IMR-90 (cell line): Measurements from ENCODE around the gene GREB1L. TPM values are rescaled to one million over a fixed set of nuclear protein-coding genes. Genes with fewer than 3 reads are reported as not detected.

ENCODE experiments used
- ATAC-seq: fragments of 200-7000 bp; cut with Tn5 transposase; 2 replicates; pipeline ENCODE4 v1.9.1; 2020; ENCODE audit warnings: low read depth, mild to moderate bottlenecking, moderate library complexity
- BruUV-seq: library from RNA; stranded (reverse); fragments of 400-500 nt; replicated peaks from 2 replicates; lab custom pipeline; 2021; lab: Mats Ljungman, UMichigan
- CTCF ChIA-PET: fragments of 300-600 bp; formaldehyde crosslinking; extraction: SDS; loops from one replicate; lab custom pipeline; 2021; ENCODE audit warnings: antibody characterized with exemption; lab: Yijun Ruan, JAX
- POLR2A ChIA-PET: fragments of 300-600 bp; sonication (Branson Sonifier 250); formaldehyde crosslinking; loops from one replicate; lab custom pipeline; 2022; ENCODE audit warnings: antibody characterized with exemption; ENCODE audit not compliant: unreplicated experiment; lab: Charles Lee
- DNase-seq: peaks from one replicate; pipeline ENCODE4 v3.0.0; 2013
- H2AFZ ChIP-seq: replicated peaks from 2 replicates; pipeline ENCODE3; 2013; ENCODE audit warnings: low read length, mild to moderate bottlenecking; ENCODE audit not compliant: poor library complexity
- H2AK5ac ChIP-seq: 2 replicates; pipeline ENCODE4 v1.6.1; 2013; ENCODE audit warnings: low read depth, low read length, inconsistent platforms
- H2AK9ac ChIP-seq: replicated peaks from 2 replicates; pipeline ENCODE3; 2013; ENCODE audit warnings: mild to moderate bottlenecking, low read depth, low read length, moderate library complexity; ENCODE audit not compliant: poor library complexity
- H2BK120ac ChIP-seq: 2 replicates; pipeline ENCODE4 v1.6.1; 2013; ENCODE audit warnings: low read depth, low read length, inconsistent platforms
- H2BK15ac ChIP-seq: 3 replicates; pipeline ENCODE4 v1.6.1; 2013; ENCODE audit warnings: low read depth, low read length, inconsistent platforms
- H2BK20ac ChIP-seq: 2 replicates; pipeline ENCODE4 v1.6.1; 2013; ENCODE audit warnings: low read depth, mild to moderate bottlenecking, inconsistent platforms, low read length, moderate library complexity
- H2BK5ac ChIP-seq: 2 replicates; pipeline ENCODE4 v1.6.1; 2013; ENCODE audit warnings: mild to moderate bottlenecking, low read depth, low read length, inconsistent platforms; ENCODE audit not compliant: poor library complexity, severe bottlenecking
- H3K14ac ChIP-seq: replicated peaks from 2 replicates; pipeline ENCODE4 v1.6.1; 2013; ENCODE audit warnings: low read depth, low read length, inconsistent platforms
- H3K18ac ChIP-seq: 2 replicates; pipeline ENCODE4 v1.6.1; 2013; ENCODE audit warnings: low read depth, low read length, control low read depth
- H3K23ac ChIP-seq: 2 replicates; pipeline ENCODE4 v1.6.1; 2013; ENCODE audit warnings: low read depth, low read length, inconsistent platforms
- H3K27ac ChIP-seq: 2 replicates; pipeline ENCODE4 v1.5.1; 2013; ENCODE audit warnings: mild to moderate bottlenecking, control low read depth, low read length; ENCODE audit not compliant: insufficient read depth
- H3K27me3 ChIP-seq: 2 replicates; pipeline ENCODE4 v1.6.1; 2013; ENCODE audit warnings: low read length; ENCODE audit not compliant: control insufficient read depth, insufficient read depth
- H3K36me3 ChIP-seq: 2 replicates; pipeline ENCODE4 v1.6.1; 2013; ENCODE audit warnings: low read length, mixed read lengths; ENCODE audit not compliant: control insufficient read depth, insufficient read depth
- H3K4ac ChIP-seq: 2 replicates; pipeline ENCODE4 v1.6.1; 2013; ENCODE audit warnings: low read depth, low read length, inconsistent platforms
- H3K4me1 ChIP-seq: 2 replicates; pipeline ENCODE4 v1.6.1; 2013; ENCODE audit warnings: low read length, mixed read lengths; ENCODE audit not compliant: control insufficient read depth, insufficient read depth
- H3K4me2 ChIP-seq: 2 replicates; pipeline ENCODE4 v1.6.1; 2013; ENCODE audit warnings: low read depth, mild to moderate bottlenecking, control low read depth, low read length, moderate library complexity
- H3K4me3 ChIP-seq: 2 replicates; pipeline ENCODE4 v1.5.1; 2013; ENCODE audit warnings: low read depth, mild to moderate bottlenecking, control low read depth, low read length, moderate library complexity; ENCODE audit not compliant: insufficient read depth
- H3K56ac ChIP-seq: 2 replicates; pipeline ENCODE4 v1.6.1; 2013; ENCODE audit warnings: low read length, inconsistent platforms; ENCODE audit not compliant: insufficient read depth; ENCODE audit errors: extremely low read depth
- H3K79me1 ChIP-seq, 2 experiments: 2 replicates each; pipeline ENCODE4 v1.6.1; 2013; ENCODE audit warnings: low read length in 2 of 2, inconsistent platforms in 1 of 2, low read depth in 1 of 2
- H3K9ac ChIP-seq: 2 replicates; pipeline ENCODE4 v1.6.1; 2013; ENCODE audit warnings: low read depth, low read length, control low read depth
- H3K9me1 ChIP-seq: 2 replicates; pipeline ENCODE4 v1.6.1; 2013; ENCODE audit warnings: low read length, inconsistent platforms; ENCODE audit not compliant: insufficient read depth
- H3K9me3 ChIP-seq: 2 replicates; pipeline ENCODE4 v1.6.1; 2013; ENCODE audit warnings: low read length; ENCODE audit not compliant: control insufficient read depth, insufficient read depth
- H4K20me1 ChIP-seq: 2 replicates; pipeline ENCODE4 v1.6.1; 2013; ENCODE audit warnings: low read length, inconsistent platforms; ENCODE audit not compliant: insufficient read depth
- H4K5ac ChIP-seq: 2 replicates; pipeline ENCODE4 v1.6.1; 2013; ENCODE audit warnings: mild to moderate bottlenecking, low read depth, low read length, control low read depth
- H4K8ac ChIP-seq, 2 experiments: 2 replicates each; pipeline ENCODE4 v1.6.1; 2013; ENCODE audit warnings: low read depth in 2 of 2, low read length in 2 of 2, control low read depth in 1 of 2, inconsistent platforms in 1 of 2
- H4K91ac ChIP-seq: 2 replicates; pipeline ENCODE4 v1.6.1; 2013; ENCODE audit warnings: low read depth, low read length, inconsistent platforms; ENCODE audit not compliant: insufficient read depth
- BHLHE40 ChIP-seq: fragments of 150-350 bp; IDR thresholded peaks from 2 replicates; pipeline ENCODE4 v1.6.1; 2016; ENCODE audit warnings: mild to moderate bottlenecking, low read depth, low read length
- CEBPB ChIP-seq: IDR thresholded peaks from 2 replicates; pipeline ENCODE4 v1.6.1; 2012; ENCODE audit warnings: low read depth, low read length, improper control_type of control experiment
- CHD1 ChIP-seq: IDR thresholded peaks from 2 replicates; pipeline ENCODE4 v1.6.1; 2012; ENCODE audit warnings: low read depth, low read length, improper control_type of control experiment
- CTCF ChIP-seq: conservative IDR thresholded peaks from 2 replicates; pipeline ENCODE4 v1.5.1; 2012; ENCODE audit warnings: mild to moderate bottlenecking, low read depth, low read length, improper control_type of control experiment
- FOS ChIP-seq: fragments of 150-350 bp; IDR thresholded peaks from 2 replicates; pipeline ENCODE4 v1.6.1; 2016; ENCODE audit warnings: low read depth, low read length
- MXI1 ChIP-seq: IDR thresholded peaks from 2 replicates; pipeline ENCODE4 v1.6.1; 2012; ENCODE audit warnings: low read depth, mild to moderate bottlenecking, low read length, moderate library complexity, borderline replicate concordance
- NFE2L2 ChIP-seq: fragments of 150-350 bp; IDR thresholded peaks from 2 replicates; pipeline ENCODE4 v1.6.1; 2016; ENCODE audit warnings: low read depth, mild to moderate bottlenecking, low read length
- POLR2A ChIP-seq: IDR thresholded peaks from 2 replicates; pipeline ENCODE4 v1.6.1; 2012; ENCODE audit warnings: mild to moderate bottlenecking, low read depth, low read length
- RCOR1 ChIP-seq: IDR thresholded peaks from 2 replicates; pipeline ENCODE4 v1.6.1; 2012; ENCODE audit warnings: mild to moderate bottlenecking, low read length, improper control_type of control experiment; ENCODE audit not compliant: insufficient replicate concordance
- RFX5 ChIP-seq: IDR thresholded peaks from 2 replicates; pipeline ENCODE4 v1.8.0; 2012; ENCODE audit warnings: low read depth, mild to moderate bottlenecking, low read length, moderate library complexity
- WGBS, 2 experiments: methylation state at CpG; one replicate each; pipeline versions ENCODE4 v1.1.5 to v1.1.7; 2013; ENCODE audit warnings: missing lambda C conversion rate in 2 of 2; ENCODE audit not compliant: insufficient read length in 1 of 2; ENCODE audit errors: extremely low coverage in 2 of 2; 5-methylcytosine and 5-hydroxymethylcytosine counted together
- dilution Hi-C: fragments of 300-500 bp; cut with HindIII; formaldehyde crosslinking; loops from one replicate; pipeline ENCODE4 v1.14.3; 2018; ENCODE audit warnings: low sequenced_read_pairs; ENCODE audit not compliant: unreplicated experiment
- in situ Hi-C: fragments of 300-500 bp; cut with MboI; formaldehyde crosslinking; loops from 3 replicates; pipeline ENCODE4 v1.14.3; 2019; ENCODE audit warnings: low sequenced_read_pairs, inconsistent platforms, mixed read lengths
- intact Hi-C: fragments of 100-400 bp; cut with micrococcal nuclease; formaldehyde crosslinking; loops from 2 replicates; pipeline ENCODE4 v1.10.0; 2022
- polyA plus RNA-seq, 3 experiments: library from polyadenylated mRNA; depleted of rRNA; stranded (reverse); fragments of >200 nt; gene quantifications; 2 replicates each; pipeline ENCODE4 v1.2.3, GENCODE V29; 2012; ENCODE audit warnings: low replicate concordance in 1 of 3
- total RNA-seq: library from RNA; depleted of rRNA; stranded (reverse); fragments of >200 nt; gene quantifications from 2 replicates; pipeline ENCODE4 v1.2.3, GENCODE V29; 2012

Gene GREB1L
- total and polyA plus RNA-seq, 2 of the 4 experiments (the other 2 are of a cell fraction) = under 0.01 to 0.02 TPM

GRCh38 chr18:21502661-21503060 lies 260.6 kb downstream of the GREB1L start:
- no peak overlapping the region for H3K56ac ChIP-seq
- POLR2A ChIA-PET = no interaction called here
- no peak overlapping the region for H3K4me2 ChIP-seq
- peaks cover 7% of the 10 kb centered on the region; the same call in 1 of the 2 replicates for H3K27me3 ChIP-seq
- no peaks in the 10 kb centered on the region for H3K79me1 ChIP-seq
- ATAC-seq (no peak), DNase-seq (no peak)
- H4K20me1 ChIP-seq = no peaks in the 10 kb centered on the region
- H2BK120ac ChIP-seq = no peak overlapping the region
- BruUV-seq = no TSS peak
- H3K9ac ChIP-seq = no peak overlapping the region
- no peaks in the 10 kb centered on the region for H3K36me3 ChIP-seq
- H3K18ac ChIP-seq = no peak overlapping the region
- H3K9me1 ChIP-seq = no peaks in the 10 kb centered on the region; the same call in 1 of the 2 replicates
- intact Hi-C loops (no loop called here), dilution Hi-C loops (no loop called here), in situ Hi-C loops (no loop called here)
- H3K4me1 ChIP-seq = no peaks in the 10 kb centered on the region
- no peak overlapping the region for H2BK5ac ChIP-seq
- no peak overlapping the region for H3K23ac ChIP-seq
- CTCF ChIA-PET = interaction anchor here (0.8 kb wide), 1 partner anchor 290 kb away, joined by 3 read pairs; no protein-coding TSS in a partner anchor
- no peak overlapping the region for H4K8ac ChIP-seq
- no peak overlapping the region for H2BK15ac ChIP-seq
- no peak overlapping the region for H2BK20ac ChIP-seq
- H2AK9ac ChIP-seq = no peak overlapping the region
- WGBS, 2 experiments = no CpG with 5 or more reads among the region's 7 CpGs
- H3K4ac ChIP-seq = no peak overlapping the region
- no peaks in the 10 kb centered on the region for H3K9me3 ChIP-seq
- H3K14ac ChIP-seq = no peak overlapping the region
- H3K27ac ChIP-seq = no peak overlapping the region
- H3K4me3 ChIP-seq = no peak overlapping the region
- H2AFZ ChIP-seq = no peak overlapping the region
- TF ChIP-seq MXI1 (no peak), CHD1 (no peak), BHLHE40 (no peak), RCOR1 (no peak), CTCF (no peak), RFX5 (no peak), POLR2A (no peak), NFE2L2 (no peak), CEBPB (no peak), FOS (no peak)
- no peak overlapping the region for H2AK5ac ChIP-seq
- no peak overlapping the region for H4K5ac ChIP-seq
- no peak overlapping the region for H4K91ac ChIP-seq
